ENCODE measurements around the gene C3AR1. TPM values are rescaled to one million over a fixed set of nuclear protein-coding genes. Genes with fewer than 3 reads are reported as not detected.

C3AR1 gene
- total RNA-seq, 4 donors from 2014 or later: 10.4 to 108 (median 29.4) TPM

- TF ChIP-seq CTCF (IDR thresholded peaks at IDR 0.05; ENCODE audit: low read depth): no peak
These were observed 47.2 kb downstream of the C3AR1 start for GRCh38 chr12:8018666-8019581.

- TF ChIP-seq CTCF (IDR thresholded peaks at IDR 0.05; ENCODE audit: low read depth): no peak
These were observed 51.3 kb downstream of the C3AR1 start for GRCh38 chr12:8014836-8015235.

GRCh38 chr12:8012651-8013309, 53.4 kb downstream of the C3AR1 start:
- TF ChIP-seq CTCF (IDR thresholded peaks at IDR 0.05; ENCODE audit: low read depth): no peak

GRCh38 chr12:8011331-8011730, 54.8 kb downstream of the C3AR1 start:
- no peak for TF ChIP-seq CTCF (IDR thresholded peaks at IDR 0.05; ENCODE audit: low read depth)

Other genes with a start within 250 kb of the C3AR1 start
- under 1 TPM in 1 of 4 donors, not detected in 3; 0.66 TPM for gene SLC2A14, start 193.4 kb downstream of the C3AR1 start, total RNA-seq
- gene SLC2A3, start 130.2 kb downstream of the C3AR1 start, total RNA-seq: 100 to 1,000 TPM in 2 of 4 donors, 10 to 100 TPM in 2; 43.9 to 163 (median 105) TPM
- 10 to 100 TPM; 10.9 to 23.0 (median 13.3) TPM for gene FOXJ2, start 33.6 kb downstream of the C3AR1 start, total RNA-seq
- 10 to 100 TPM; 29.9 to 36.5 (median 33.7) TPM for gene NECAP1, start 15.9 kb upstream of the C3AR1 start, total RNA-seq
- 10 to 100 TPM in 1 of 4 donors, 1 to 10 TPM in 3; 4.2 to 10.4 (median 5.5) TPM for gene CLEC4A, start 57.3 kb upstream of the C3AR1 start, total RNA-seq
- gene ZNF705A, start 90.7 kb upstream of the C3AR1 start, total RNA-seq: not detected
- gene FAM90A1, start 161.3 kb upstream of the C3AR1 start, total RNA-seq: under 1 TPM in 1 of 4 donors, not detected in 3; 0.33 TPM